CD4-positive, alpha-beta T cell treated with Interleukin-12 subunit alpha and Interleukin-12 subunit beta, for 1 hour (primary cell): Measurements from ENCODE around the gene GORASP1.
A peak's percentile ranks its signal among the peaks of the same experiment; 100 is the strongest.

Source experiments
- DNase-seq: peaks from one replicate; pipeline ENCODE4 v3.0.0-alpha.2; 2020

Gene GORASP1

DNA sequence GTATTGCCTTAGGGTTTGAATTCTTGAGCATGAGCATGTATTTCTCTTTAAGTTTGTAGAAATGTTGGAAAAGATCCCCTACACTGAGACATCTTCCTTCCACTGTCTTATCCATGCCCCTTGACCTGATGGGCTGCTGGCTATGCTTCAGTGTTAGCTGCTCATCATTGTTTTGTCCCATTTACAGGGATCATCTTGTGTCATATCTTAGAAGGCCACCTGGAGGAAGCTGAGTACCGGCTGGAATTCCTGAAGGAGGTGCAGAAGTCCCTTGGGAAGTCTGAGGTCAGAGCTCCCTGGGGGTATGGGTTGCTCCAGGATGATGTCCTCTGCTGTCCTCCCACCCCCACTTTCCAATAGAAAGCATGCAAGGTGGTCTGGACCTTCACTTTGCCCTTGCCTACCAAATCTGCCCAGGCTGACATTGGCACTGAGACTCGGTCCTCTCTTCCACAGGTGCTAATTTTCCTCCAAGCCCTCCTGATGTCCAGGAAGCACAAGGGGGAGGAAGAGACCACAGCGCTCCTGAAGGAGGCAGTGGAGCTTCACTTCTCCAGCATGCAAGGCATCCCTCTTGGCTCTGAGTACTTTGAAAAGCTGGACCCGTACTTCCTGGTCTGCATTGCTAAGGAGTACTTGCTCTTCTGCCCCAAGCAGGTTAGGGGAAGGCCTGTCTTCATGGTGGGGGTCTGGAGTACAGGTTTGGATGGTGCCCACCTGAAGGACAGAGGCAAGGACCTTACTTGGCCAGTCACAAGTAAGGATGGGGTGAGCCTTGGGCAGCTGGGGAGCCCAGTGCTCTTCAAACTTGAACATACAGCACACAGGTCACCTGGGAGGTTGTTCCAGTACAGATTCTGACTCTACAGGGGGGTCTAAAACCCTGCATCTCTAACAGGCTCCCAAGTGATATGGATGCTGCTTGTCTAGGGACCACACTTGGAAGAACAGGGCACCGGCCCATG lies 17.7 kb upstream of the GORASP1 start:
- DNase-seq = no peak

DNA sequence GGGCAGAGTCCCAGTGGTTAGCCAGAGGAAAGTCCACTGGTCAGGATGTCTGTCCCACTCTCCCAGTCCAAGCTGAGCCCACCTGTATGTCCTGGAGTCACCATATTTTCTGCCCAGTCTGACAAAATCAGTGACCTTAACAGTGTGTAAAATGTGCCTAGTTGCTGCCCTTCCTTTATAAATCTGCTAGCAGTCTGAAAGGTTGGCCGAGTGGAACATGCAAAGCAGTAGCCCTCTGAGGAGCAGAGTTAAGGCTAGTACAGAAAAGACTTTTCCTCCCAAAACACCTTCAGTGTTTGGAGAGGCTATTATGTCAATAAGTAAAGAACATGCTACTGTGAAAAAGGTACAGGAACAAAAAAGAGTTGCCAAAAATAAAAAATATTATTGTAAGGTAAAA lies 15.4 kb upstream of the GORASP1 start:
- no peak for DNase-seq

GRCh38 chr3:39121621-39122020 lies 14.2 kb upstream of the GORASP1 start:
- DNase-seq = no peak

DNA sequence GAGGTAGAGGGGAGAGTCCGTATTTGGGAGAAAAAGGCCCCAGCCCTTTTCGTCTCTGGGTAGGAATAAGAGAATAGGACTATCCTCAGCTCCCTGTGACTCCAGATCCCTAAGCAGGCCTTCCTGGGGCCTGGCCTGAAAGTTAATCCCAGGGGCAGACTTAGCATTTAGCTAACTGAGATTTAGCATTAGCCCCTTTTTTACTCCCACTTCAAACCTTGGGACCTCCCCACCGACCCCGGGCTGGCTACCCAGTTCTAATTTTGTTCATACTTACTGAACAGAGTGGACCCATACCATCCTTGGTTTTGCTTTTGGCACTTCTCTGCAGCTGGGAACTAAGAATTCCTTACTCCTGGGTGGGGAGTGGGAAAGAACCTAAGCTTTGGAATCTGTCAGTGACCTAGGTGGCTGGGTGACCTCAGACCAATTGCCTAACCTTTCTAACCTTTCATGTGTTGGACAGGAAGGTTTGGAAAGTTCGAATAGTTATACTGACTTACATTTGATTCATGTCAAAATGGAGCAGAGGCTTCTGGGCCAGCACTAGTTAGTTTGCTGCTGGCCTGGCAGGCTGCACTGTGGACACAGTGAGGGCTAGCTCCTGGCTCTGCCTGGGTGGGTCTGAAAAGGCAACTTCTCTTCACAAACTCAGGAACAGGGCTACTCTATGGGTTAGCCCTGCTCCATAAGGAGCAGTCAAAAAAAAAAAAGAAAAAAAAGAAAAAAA lies 11.7 kb upstream of the GORASP1 start:
- DNase-seq = no peak

GRCh38 chr3:39118079-39118478 lies 10.7 kb upstream of the GORASP1 start:
- DNase-seq = no peak

GRCh38 chr3:39115870-39116269 lies 8.4 kb upstream of the GORASP1 start:
- no peak for DNase-seq

DNA sequence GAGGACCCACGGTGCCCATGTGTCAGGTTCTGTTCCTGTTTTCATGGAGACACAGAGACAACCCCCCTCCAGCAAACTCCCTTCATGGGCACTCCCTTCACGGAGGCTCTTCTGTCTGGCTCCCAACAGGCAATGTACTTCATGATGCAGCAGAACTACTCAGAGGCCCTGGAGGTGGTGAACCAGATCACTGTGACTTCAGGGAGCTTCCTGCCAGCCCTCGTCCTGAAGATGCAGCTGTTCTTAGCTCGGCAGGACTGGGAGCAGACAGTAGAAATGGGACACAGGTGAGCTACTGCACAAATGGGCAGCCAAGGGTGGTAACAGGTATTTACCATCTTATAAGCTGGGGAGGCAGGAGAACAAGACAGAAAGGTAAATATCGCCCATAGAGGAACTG lies 7.0 kb upstream of the GORASP1 start:
- no peak for DNase-seq

DNA sequence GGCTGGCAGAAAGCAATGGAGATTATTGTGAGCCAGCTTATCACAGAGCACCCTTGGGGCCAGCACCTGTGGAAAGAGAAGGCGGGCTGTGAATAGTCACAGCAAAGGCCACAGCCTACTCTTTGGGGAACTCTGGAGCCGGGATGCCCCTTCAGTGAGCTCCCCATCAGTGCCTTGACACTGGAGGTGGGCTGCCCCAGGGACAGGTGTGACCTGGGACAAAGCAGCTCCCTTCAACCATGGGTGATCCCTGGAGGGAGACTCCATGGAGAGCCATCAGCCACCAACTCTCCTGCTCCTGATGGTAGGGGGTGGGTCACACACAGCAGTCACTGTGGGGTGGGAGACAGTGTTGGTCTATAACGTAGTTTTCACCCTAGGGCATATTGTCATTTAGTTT lies 5.9 kb upstream of the GORASP1 start:
- no peak for DNase-seq

GRCh38 chr3:39112535-39112934 lies 5.1 kb upstream of the GORASP1 start:
- no peak for DNase-seq

DNA sequence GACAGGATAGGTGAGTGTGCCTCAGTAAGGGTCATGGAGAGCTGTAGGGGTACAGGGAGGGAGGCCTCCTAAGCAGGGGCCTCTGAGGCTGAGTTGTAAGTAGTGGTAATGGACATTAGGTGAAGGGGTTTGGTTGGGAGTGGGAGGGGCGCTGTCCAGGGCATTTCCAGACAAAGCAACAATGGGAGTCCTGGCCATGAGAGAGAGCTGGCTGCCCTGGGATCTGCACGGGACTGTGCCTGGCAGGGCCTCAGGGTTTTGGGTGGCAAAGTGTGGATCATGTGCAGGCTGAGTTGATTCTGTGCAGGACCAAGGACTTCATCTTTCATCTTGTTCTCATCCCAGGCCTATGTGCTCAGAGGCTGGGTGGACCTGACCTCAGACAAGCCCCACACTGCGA lies 4.7 kb upstream of the GORASP1 start:
- DNase-seq = no peak

- no peak for DNase-seq
Measured at GRCh38 chr3:39110041-39110639, 2.7 kb upstream of the GORASP1 start.

DNA sequence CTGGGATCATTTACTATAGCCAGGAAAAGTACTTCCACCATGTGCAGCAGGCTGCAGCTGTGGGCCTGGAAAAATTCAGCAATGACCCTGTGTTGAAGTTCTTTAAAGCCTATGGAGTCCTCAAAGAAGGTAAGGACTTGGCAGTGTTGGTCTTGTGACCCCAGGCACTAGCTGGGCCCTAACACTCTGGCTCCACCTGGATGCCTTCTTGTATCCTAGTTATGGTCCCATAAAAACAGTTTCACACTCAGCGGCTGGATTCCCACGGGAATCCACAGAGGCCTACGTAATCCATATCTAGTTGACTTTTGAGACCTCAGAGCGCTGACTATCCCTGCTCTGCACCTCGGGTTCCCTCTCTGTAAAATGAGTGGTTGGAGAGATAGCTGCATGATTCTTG lies 1.7 kb upstream of the GORASP1 start:
- no peak for DNase-seq

DNA sequence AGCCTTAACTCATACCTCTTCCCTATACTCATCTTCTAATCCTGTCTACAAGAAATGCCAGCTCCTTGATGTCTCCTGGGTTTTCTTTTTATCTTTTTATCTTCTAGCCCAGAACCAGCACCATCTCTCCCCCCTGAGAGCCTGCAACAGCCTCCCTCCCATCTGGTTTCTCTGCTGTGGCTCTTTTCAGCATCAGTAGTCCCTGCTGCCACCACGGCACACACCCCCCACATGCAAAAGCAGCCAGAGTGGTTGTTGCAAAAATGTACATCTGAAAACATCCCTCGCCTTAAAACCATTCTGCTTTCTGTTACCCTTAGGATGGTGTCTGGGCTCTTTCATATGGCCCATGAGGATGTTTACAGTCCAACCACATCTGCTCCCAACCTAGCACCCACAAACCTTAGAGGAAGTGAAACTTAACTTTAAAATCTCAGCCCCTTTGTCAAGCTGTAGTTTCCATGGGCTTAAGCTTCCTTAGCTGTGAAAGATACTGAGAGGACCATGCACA lies 828 bp upstream of the GORASP1 start:
- DNase-seq = peak; percentile 58

GRCh38 chr3:39106851-39107387 lies 508 bp downstream of the GORASP1 start:
- peak; percentile 16 for DNase-seq

DNA sequence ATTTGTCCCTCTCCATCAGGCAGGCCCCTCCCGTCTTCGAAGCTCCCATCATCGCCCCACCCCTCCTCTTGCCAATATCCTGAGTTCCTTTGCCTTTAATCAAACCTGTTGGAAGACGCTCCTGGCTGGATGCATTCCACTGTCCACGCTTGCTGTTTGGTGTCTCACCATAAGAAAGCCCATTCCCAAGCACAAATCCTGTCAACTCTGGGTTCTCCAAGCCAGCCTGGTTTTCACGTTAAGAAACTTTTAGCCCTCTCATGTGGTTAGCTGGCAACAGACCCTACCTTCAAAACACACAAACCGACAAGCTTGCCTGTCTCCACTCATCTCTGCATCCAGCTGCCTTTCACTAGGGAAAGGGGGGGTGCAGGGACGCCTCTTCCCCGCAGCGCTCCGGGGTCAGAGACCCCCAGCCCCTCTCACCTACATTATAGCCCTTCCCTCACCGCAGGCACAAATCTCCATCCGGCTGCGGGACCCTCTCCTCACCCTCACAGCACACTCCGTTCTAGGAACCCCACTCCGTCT lies 1.1 kb downstream of the GORASP1 start:
- DNase-seq = no peak

DNA sequence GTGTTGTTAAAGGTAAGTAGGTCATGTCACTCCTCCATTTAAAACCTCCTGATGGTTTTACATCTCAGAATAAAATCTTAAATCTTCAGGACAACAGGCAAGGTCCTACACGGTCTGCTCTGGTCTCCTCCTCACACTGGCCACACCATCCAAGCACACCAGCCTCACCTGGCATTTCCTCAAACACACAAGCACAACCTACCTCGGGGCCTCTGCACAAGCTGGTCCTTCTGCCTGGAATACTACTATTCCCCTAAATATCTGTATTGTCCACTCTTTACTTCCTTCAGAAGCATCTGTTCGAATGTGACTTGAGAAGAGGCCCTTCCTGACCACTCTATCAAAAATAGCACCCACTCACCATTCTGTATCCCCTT lies 1.8 kb downstream of the GORASP1 start:
- no peak for DNase-seq

DNA sequence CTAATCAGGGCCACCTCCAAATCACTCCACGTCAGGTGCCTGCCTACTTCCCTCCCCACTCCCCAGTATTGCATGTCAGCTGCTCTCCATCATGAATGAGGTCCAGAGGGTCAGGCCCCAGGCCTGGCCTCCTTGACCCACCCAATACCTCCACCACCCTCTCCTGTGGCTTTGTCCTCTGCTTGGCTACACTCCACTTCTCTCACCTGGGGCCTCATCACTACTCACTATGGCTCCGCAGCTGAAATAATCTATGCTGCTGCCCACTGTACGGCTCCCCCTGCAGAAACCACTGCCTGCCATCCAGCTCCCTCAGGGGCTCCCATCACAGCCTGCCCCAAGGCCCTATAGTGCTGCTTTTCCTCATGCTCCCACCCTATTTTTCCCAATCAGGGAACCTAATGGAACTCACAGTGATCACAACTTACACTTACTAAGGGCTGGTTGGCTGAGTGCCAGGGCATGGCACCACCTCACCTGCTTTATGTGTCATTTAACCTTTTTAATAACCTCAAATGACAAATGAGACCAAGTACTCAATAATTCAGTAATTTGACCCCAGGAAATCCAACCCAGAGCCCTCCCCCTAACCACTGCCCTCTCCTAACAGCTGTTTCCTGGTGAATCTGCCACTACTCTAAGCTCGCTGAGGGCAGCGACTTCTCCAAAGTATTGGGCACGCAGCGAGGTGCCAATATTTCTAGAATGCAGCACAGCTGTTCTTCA lies 2.3 kb downstream of the GORASP1 start:
- DNase-seq = no peak

DNA sequence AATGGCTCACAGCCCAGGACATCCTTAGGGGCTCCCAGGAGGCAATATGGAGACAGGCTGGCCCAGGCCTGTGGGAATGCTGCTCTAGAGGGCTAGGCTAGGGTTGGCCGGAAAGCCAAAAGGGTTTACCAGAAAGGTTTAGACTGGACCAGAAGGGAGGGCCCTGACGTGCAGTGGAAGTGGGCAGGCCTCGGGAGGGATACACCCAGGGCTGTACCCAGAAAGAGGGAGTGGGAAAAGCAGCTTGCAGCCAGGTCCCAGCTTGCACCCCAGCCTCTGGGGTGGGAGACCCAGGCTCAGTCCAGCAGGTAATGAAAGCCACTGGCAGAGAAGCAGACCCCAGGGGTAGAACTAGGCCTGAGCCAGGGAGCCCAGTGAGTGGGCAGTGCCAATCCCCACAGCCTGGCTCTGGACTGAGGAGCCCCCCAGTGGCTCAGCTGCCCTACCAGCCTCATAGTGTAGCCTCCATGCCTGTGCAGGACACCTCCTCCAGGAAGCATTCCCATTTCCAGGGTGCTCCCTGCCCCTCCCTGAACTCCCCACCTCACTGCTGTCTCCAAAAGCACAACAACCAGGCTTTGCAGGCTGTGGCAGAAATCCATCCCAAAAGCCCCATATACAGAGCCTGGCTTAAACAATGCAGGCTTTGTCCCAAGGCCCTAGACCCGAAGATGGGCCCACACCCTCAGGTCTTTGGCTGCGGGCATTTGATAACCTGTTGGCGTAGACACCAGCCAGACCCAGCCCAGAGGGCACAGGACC lies 3.5 kb downstream of the GORASP1 start:
- DNase-seq = no peak

DNA sequence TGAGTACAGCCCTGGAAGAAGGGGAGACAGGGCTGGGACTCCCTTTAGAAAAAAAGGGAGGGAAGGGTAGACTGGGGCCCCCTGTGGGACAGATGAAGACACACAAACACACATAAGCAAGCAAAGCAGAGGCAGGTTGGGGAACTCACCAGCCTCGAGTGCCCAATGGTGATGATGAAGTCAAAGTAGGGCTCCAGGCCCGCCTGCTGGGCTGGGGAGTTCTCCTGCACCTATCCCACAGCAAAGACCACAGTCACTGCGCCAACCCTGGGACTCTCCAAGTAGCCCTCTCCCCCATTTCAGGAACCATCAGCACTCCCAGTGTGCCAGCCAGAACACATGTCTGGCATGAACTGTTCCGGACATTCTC lies 4.1 kb downstream of the GORASP1 start:
- DNase-seq = no peak

GRCh38 chr3:39102504-39103323 lies 4.7 kb downstream of the GORASP1 start:
- no peak for DNase-seq
